Measurements from ENCODE around the gene ATG2A. TPM values are rescaled to one million over a fixed set of nuclear protein-coding genes. Genes with fewer than 3 reads are reported as not detected.
A peak's percentile ranks its signal among the peaks of the same experiment; 100 is the strongest.

The ATG2A gene
- total RNA-seq, 1 donor from 2014 or later: 21.4 TPM

DNA sequence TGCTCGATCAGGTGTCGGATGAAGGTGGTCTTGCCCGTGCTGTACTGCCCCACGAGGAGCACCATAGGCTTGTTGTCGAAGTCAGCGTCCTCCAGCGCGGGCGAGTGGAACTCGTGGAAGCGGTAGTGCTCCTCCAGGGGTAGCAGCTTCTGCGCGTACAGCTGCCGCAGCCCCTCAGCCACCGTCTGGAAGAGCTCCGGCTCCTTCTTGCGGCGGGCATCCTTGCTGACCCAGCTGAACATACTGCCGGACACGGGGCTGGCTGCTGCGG is 38.9 kb downstream of the ATG2A start:
- Histone ChIP-seq H3K9ac (ENCODE audit: low read length) (peak overlapping the region; percentile 92), H3K36me3 (ENCODE audit: insufficient read depth, low read length) (peaks cover 3% of the 10 kb centered on the region), H3K4me1 (ENCODE audit: insufficient read depth, low read length) (peaks cover 30% of the 10 kb centered on the region), H3K4me3 (ENCODE audit: insufficient read depth, low read depth, low read length) (peak overlapping the region; percentile 96), H4K20me1 (ENCODE audit: insufficient read depth, low read length) (peaks cover 46% of the 10 kb centered on the region), H3K9me3 (ENCODE audit: insufficient read depth, low read depth, low read length) (no peaks in the 10 kb centered on the region), H3K27ac (ENCODE audit: low read depth, low read length) (peak overlapping the region; percentile 69), H3K4me2 (ENCODE audit: low read length) (peak overlapping the region; percentile 98), H3K79me2 (ENCODE audit: insufficient read depth, low read length) (peaks cover 46% of the 10 kb centered on the region), H2AFZ (ENCODE audit: low read depth, low read length) (peak overlapping the region; percentile 59), H3K27me3 (ENCODE audit: insufficient read depth, low read length) (no peaks in the 10 kb centered on the region)
- FAIRE-seq: no peak
- TF ChIP-seq, protein P1, sequence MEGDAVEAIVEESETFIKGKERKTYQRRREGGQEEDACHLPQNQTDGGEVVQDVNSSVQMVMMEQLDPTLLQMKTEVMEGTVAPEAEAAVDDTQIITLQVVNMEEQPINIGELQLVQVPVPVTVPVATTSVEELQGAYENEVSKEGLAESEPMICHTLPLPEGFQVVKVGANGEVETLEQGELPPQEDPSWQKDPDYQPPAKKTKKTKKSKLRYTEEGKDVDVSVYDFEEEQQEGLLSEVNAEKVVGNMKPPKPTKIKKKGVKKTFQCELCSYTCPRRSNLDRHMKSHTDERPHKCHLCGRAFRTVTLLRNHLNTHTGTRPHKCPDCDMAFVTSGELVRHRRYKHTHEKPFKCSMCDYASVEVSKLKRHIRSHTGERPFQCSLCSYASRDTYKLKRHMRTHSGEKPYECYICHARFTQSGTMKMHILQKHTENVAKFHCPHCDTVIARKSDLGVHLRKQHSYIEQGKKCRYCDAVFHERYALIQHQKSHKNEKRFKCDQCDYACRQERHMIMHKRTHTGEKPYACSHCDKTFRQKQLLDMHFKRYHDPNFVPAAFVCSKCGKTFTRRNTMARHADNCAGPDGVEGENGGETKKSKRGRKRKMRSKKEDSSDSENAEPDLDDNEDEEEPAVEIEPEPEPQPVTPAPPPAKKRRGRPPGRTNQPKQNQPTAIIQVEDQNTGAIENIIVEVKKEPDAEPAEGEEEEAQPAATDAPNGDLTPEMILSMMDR (IDR thresholded peaks at IDR 0.05; ENCODE audit: insufficient read depth, low read depth, low read length): no peak
- no peak for TF ChIP-seq EZH2 (IDR thresholded peaks at IDR 0.05; ENCODE audit: insufficient read depth, low read length)
- no peak for DNase-seq (ENCODE audit: low read depth)
- H3K36me3 Mint-ChIP-seq (ENCODE audit: low read depth, unreplicated experiment): peaks cover 20% of the 10 kb centered on the region
- H3K4me1 Mint-ChIP-seq (ENCODE audit: low read depth, unreplicated experiment): peaks cover 22% of the 10 kb centered on the region
- H3K27me3 Mint-ChIP-seq (ENCODE audit: low read depth, unreplicated experiment): no peaks in the 10 kb centered on the region
- H3K9me3 Mint-ChIP-seq (ENCODE audit: unreplicated experiment): no peaks in the 10 kb centered on the region
- peak overlapping the region; percentile 62 for H3K27ac Mint-ChIP-seq (ENCODE audit: unreplicated experiment)
- peak overlapping the region; percentile 98 for H3K4me3 Mint-ChIP-seq (ENCODE audit: unreplicated experiment)

DNA sequence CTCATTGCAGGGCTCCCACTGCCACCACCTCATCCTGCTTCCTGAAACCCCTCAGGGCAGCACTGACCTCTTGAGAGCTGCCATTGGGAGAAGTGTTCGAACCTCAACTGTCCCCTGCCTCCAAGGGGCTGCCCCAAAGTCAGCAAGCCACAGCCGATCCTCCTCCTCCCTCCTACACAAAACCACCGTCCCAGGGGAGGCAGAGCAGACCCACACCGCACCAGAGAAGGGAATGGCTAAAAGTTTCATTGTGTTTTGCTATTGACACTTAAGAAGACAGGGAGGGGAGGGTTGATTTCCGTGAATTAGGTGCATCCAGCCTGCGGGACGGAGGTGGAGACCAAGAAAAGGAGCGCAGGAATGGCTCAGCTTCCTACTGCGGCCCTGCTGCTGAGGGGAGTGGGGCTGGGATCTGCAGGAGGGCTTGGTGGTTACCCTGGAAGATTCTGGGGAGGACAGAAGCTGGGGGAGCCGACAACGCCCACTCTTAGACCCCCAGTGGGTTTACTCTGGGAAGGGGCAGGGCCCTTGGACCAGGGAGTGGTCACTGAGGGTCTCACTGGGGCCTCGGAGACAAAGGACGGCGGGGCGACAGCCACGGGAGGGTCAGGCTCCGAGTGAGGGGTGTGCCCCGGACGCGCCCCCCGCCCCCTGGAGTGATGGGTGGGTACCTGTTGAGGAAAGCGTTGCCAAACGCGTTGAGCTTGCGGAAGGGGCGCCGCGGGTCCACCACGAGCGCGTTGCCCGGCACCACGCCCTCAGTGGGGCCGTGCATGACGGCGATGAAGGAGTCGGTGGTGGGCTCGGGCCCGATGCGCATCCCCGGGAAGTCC is 39.4 kb downstream of the ATG2A start:
- Histone ChIP-seq H3K9me3 (ENCODE audit: insufficient read depth, low read depth, low read length) (no peaks in the 10 kb centered on the region), H2AFZ (ENCODE audit: low read depth, low read length) (peak overlapping the region; percentile 59), H4K20me1 (ENCODE audit: insufficient read depth, low read length) (peaks cover 51% of the 10 kb centered on the region), H3K4me3 (ENCODE audit: insufficient read depth, low read depth, low read length) (peak overlapping the region; percentile 96), H3K36me3 (ENCODE audit: insufficient read depth, low read length) (peaks cover 9% of the 10 kb centered on the region), H3K4me1 (ENCODE audit: insufficient read depth, low read length) (peaks cover 30% of the 10 kb centered on the region), H3K4me2 (ENCODE audit: low read length) (peak overlapping the region; percentile 98), H3K9ac (ENCODE audit: low read length) (peak overlapping the region; percentile 92), H3K27ac (ENCODE audit: low read depth, low read length) (peak overlapping the region; percentile 69), H3K79me2 (ENCODE audit: insufficient read depth, low read length) (peaks cover 51% of the 10 kb centered on the region), H3K27me3 (ENCODE audit: insufficient read depth, low read length) (no peaks in the 10 kb centered on the region)
- peaks cover 24% of the 10 kb centered on the region for H3K36me3 Mint-ChIP-seq (ENCODE audit: low read depth, unreplicated experiment)
- peak overlapping the region; percentile 98 for H3K4me3 Mint-ChIP-seq (ENCODE audit: unreplicated experiment)
- no peaks in the 10 kb centered on the region for H3K27me3 Mint-ChIP-seq (ENCODE audit: low read depth, unreplicated experiment)
- FAIRE-seq (no peak), DNase-seq (ENCODE audit: low read depth) (no peak)
- H3K4me1 Mint-ChIP-seq (ENCODE audit: low read depth, unreplicated experiment): peaks cover 25% of the 10 kb centered on the region
- H3K27ac Mint-ChIP-seq (ENCODE audit: unreplicated experiment): peak overlapping the region; percentile 89
- no peaks in the 10 kb centered on the region for H3K9me3 Mint-ChIP-seq (ENCODE audit: unreplicated experiment)
- TF ChIP-seq EZH2 (IDR thresholded peaks at IDR 0.05; ENCODE audit: insufficient read depth, low read length): no peak
- TF ChIP-seq, protein P1 (IDR thresholded peaks at IDR 0.05; ENCODE audit: insufficient read depth, low read depth, low read length): no peak

DNA sequence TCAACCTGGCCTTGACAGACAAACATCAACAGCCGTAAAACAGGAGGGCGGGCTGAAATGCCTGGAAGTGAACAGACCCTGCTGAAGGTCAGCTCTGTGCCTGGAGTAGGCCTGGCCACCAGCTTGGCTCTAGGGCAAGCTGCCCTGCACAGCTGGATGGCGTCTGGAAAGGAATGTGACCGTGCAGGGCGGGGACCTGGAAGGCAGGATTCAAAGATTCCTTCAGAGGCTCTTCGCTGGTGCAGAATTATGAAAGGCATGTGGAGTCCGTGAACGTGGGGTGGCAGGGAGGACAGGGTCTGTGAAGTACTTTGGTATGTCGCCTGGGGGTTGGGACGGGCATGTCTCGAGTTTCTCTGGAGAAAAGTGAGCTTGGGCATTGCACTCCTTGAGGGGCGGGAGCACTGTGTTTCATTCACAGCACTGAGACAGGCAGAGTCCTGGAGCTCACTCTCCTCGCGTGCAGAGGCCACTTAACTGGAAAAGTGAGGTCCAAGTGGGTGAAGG is 40.1 kb downstream of the ATG2A start:
- DNase-seq (ENCODE audit: low read depth) (no peak), FAIRE-seq (no peak)
- Mint-ChIP-seq H3K27me3 (ENCODE audit: low read depth, unreplicated experiment) (no peaks in the 10 kb centered on the region), H3K4me1 (ENCODE audit: low read depth, unreplicated experiment) (peaks cover 27% of the 10 kb centered on the region), H3K4me3 (ENCODE audit: unreplicated experiment) (peak overlapping the region; percentile 98), H3K27ac (ENCODE audit: unreplicated experiment) (peak overlapping the region; percentile 89), H3K36me3 (ENCODE audit: low read depth, unreplicated experiment) (peaks cover 25% of the 10 kb centered on the region), H3K9me3 (ENCODE audit: unreplicated experiment) (no peaks in the 10 kb centered on the region)
- peak overlapping the region; percentile 98 for H3K4me2 ChIP-seq (ENCODE audit: low read length)
- peaks cover 10% of the 10 kb centered on the region for H3K36me3 ChIP-seq (ENCODE audit: insufficient read depth, low read length)
- peaks cover 57% of the 10 kb centered on the region for H3K79me2 ChIP-seq (ENCODE audit: insufficient read depth, low read length)
- no peaks in the 10 kb centered on the region for H3K27me3 ChIP-seq (ENCODE audit: insufficient read depth, low read length)
- H3K27ac ChIP-seq (ENCODE audit: low read depth, low read length): peak overlapping the region; percentile 69
- H3K4me1 ChIP-seq (ENCODE audit: insufficient read depth, low read length): peaks cover 30% of the 10 kb centered on the region
- no peak for TF ChIP-seq EZH2 (IDR thresholded peaks at IDR 0.05; ENCODE audit: insufficient read depth, low read length)
- TF ChIP-seq, protein P1 (IDR thresholded peaks at IDR 0.05; ENCODE audit: insufficient read depth, low read depth, low read length): no peak
- H3K4me3 ChIP-seq (ENCODE audit: insufficient read depth, low read depth, low read length): peak overlapping the region; percentile 96
- peaks cover 58% of the 10 kb centered on the region for H4K20me1 ChIP-seq (ENCODE audit: insufficient read depth, low read length)
- H2AFZ ChIP-seq (ENCODE audit: low read depth, low read length): no peak overlapping the region
- no peaks in the 10 kb centered on the region for H3K9me3 ChIP-seq (ENCODE audit: insufficient read depth, low read depth, low read length)
- peak overlapping the region; percentile 92 for H3K9ac ChIP-seq (ENCODE audit: low read length)

Measured in astrocyte (in vitro differentiated cells and primary cell).